ENCODE measurements around the gene HES6. TPM values are rescaled to one million over a fixed set of nuclear protein-coding genes. Genes with fewer than 3 reads are reported as not detected.

The HES6 gene
- total RNA-seq, 1 donor from 2014 or later: 6.1 TPM

DNA sequence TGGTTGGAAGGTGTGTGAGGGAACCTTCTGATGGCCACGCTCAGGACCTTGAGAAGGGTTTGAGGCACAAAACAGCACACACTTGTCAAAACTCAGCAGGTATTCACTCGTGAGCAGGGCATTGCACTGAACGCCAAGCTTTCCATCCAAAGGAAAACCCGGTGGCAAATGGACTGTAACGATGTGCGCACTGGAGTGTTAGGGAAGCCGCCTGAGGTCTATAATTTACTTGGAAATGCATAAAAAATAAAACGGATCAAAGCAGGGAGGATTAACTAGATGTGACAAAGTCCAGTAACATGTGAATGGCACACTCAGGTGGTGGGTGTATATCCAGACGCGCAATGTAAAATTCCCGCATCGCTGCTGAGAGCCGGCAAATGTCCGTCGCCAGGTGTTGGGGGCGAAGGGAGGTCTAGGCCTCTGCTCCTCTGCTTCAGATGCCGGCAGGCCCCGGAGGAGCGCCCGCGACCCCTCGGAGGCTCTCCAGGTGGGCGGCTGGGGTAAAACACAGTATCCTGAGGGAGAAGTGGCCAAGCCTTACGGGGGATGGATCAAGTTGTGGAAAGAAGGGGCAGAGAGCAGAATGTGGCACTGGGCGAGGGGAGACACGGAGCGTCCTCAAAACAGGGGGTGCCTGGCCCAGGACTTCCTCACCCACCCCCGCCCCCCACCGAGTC is 15.3 kb downstream of the HES6 start:
- no peak for DNase-seq (ENCODE audit: low spot score)
- no peak for ATAC-seq
- intact Hi-C loops (cut with DNase I): no loop called here

DNA sequence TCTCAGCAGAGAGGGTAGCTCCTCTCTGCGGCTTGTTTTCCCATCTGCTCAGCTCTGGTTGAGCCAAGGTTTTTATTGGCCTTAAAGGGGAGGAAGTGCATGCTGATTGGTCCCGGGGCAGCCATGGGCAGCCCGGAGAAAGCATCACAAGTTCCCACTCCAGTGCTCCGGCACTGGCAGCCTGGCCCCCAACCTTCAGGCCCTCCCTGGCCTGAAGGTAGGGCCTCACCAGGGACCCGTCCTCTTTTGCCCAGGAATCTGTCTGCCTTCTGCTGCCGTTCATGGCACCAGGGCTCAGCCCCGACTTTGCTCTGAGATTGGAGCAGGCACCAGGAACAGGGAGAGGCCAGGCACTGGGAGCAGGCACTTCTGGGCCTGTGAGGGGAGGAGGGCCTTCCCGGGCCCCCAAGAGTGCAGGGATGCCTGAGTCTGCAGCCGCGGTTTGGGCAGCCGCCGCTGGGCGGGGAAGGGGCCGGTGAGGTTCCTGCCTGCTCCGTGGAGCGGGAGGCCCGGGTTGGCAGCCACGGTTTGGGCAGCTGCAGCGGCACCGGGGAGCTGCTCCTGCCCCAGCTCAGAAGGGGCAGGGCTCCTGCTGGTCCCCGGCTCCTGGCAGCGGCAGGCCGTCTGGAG is 18.8 kb downstream of the HES6 start:
- DNase-seq (ENCODE audit: low spot score): no peak
- intact Hi-C loops (cut with DNase I): no loop called here

DNA sequence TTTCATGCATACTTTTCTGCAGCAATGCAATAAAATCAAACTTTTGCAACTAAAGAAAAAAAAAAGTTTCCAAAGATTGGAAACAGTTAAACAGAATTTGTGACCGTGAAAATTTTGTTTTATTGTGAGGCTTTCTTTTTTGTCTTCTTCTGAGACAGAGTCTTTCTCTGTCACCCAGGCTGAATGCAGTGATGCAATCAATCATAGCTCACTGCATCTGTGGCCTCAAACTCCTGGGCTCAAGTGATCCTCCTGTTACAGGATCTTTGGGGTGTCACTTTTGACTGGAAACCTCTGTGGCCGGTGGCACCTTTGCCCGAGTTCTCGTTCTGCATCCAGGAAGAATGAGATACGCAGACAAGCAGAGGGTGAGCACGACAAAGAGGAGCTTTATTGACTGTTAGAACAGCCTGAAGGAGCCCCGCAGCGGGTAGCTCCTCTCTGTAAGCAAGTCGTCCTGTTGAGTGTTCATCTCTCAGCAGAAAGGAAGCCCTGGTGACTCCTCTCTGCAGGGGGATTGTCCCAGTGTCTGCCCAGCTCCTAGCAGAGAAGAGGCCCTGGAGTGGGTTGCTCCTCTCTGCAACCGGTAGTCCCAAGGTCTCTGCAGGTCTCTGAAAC is 19.5 kb downstream of the HES6 start:
- peak; percentile 32 for ATAC-seq
- DNase-seq (ENCODE audit: low spot score): no peak
- intact Hi-C loops (cut with DNase I): no loop called here

More for the DNA sequence above, 18.8 kb downstream of the HES6 start:
- peak; percentile 85 for ATAC-seq

DNA sequence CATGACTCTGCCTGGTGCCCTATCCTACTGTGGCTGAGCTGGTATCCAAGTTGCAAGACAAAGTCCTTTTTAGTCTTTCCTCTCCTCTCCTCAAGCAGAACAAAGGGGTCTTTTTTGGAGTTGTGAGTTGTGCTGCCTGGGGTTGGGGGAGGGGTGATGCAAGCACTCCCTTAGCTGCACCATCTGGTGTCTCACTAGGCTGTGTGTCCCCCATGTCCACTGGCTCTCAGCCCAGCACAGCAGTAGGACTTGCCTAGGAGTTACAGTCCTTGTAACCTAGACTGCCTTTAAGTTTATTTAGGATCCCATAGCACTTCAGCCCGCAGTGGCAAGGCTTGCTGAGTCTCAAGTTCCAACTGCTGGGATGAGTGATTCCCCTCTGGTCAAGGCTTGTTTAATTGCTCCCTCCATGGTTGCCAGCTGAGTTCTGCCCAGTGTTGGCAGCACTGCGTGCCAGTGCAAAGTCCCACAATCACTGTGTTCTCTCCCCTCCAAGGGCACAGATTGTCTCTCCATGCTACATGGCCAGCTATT is 23.1 kb downstream of the HES6 start:
- ATAC-seq: peak; percentile 74
- peak; percentile 63 for DNase-seq (ENCODE audit: low spot score)
- intact Hi-C loops (cut with DNase I): no loop called here

DNA sequence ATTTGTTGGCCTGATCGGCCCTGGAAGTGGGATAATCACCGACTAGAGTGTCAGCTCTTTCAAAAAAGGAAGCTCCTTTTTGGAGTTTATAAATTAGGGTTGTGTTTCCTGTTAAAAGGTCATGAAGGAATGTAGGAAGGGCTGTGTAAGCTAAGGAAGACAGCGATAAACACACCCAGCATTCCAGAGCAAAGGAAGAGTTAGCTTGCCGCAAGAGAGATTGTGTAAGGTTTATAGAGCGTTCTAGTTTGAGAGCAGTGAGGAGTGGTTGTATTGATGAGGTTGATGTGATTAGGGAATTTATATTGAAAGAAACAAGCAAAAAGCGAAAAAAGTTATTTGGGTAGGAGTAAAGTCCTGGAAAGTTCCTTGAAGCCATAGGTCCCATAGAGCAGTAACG is 32.8 kb downstream of the HES6 start:
- intact Hi-C loops (cut with DNase I): no loop called here
- ATAC-seq: no peak
- no peak for DNase-seq (ENCODE audit: low spot score)

DNA sequence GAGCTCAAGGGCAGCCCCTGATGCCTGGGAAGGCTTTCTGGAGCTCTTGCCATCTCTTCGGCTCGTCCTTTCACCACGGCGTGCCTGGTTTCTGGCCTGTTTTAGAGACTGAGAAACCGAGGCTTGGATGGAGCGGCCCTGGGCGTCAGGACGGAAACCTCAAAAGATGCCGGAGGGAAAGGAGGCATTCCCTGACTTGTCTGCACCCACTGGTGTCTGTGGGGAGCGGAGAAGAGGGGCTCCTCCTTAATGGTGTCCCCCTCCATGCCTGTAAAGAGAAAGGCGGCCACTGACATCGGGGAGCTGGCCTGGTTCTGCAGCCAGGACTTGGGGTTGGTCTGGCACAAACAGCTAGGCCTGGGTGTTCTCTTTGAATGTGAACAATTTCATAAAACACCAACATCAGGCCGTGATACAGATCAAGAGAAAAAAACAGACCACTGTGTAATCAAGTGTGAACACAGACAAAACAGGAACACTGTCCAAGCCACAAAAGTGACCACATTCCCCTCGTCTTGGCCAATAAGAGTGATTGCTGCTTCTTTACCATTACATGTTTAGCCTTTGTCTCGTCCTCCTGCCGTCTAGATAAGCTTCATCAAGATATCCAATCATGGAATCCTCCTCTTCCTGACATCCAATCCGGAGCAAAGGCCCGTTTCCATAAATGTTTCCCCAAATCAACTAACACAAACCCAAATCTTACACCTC is 35.7 kb downstream of the HES6 start:
- intact Hi-C loops (cut with DNase I): no loop called here
- no peak for DNase-seq (ENCODE audit: low spot score)
- ATAC-seq: peak; percentile 38

DNA sequence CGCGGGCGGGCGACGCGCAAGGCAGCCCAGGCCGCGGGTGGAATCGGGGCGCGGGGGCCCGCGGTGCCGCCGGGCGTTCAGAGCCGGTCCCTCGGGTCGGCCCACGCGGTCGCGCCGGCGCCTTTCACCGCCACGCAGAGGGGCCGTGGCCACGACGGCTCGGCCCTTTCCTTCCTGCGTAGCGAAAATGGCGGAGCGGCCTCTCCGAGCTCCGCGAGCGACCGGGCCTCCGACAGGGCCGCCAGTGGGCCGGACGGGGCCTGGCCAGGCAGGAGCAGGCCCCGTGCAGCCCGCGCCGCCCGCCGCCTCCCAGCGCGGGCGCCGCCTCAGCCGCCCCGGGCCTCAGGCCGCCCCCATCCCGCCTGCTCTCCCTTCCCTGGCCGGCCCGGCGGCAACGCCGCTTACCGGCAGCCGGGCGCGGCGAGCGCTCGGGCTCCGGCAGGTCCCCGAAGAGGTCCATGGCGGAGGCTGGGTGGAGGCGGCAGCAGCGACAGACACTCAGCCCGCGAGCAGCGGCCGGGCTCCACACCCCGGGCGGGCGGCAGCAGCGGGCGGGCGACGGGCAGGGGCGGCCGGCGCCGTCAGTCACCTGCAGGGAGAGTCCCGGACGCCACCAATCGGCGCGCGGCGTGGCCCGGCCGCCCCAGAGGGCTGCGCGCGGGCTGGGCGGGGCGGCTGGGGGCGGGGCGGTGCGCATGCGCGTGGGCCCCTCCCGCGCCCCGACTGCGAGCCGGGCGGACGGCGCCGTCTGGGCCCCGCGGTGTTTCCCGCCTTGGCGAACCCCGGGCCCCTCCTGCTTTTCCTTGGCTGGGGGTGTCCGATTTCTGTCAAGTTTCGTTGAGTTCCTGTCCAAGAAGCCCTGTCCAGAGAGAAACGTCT is 36.5 kb downstream of the HES6 start, which contains the start of gene ILKAP:
Gene ILKAP (minus strand): TSS at position 602 of the 879 bp plus-strand sequence. CDS start 142 bp downstream, at position 460.
- intact Hi-C loops (cut with DNase I): no loop called here
- ATAC-seq: peak; percentile 98
- DNase-seq (ENCODE audit: low spot score): peak; percentile 92

DNA sequence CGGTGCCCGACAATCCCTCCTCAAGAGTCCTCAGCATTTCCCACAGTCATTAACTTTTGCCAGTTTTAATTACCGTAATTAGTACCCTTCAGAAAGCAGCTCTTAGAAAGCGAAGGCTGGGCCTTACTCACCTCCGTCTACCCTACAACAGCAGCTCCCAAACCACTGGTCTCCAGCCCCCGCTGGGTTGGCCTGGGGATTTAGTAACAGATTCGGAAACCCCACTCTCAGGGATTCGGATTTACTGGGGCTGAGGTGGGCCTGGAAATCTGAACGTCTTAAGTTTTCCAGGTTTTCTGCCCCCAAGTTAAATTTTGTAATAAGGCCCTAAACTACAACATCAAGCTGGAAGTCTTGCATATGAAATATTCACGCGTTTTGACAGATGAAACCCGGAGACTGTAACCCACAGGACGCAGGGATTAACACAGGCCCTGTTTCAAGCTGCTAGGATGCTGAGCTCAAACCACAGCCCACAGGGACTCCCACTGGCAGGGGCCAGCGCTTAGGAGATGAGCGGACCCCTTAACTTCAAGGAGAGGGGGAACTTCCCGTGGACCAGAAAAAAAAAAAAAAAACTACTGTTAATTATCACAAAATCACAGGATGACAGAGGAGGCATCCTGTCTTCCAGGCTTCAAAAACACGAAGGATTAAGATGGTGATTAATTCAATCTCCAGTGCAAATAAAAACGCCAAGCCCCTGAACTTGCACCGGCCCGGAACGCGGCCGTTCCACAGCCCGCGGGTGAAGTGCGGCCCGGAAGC is 37.3 kb downstream of the HES6 start:
- DNase-seq (ENCODE audit: low spot score): no peak
- no peak for ATAC-seq
- intact Hi-C loops (cut with DNase I): no loop called here

DNA sequence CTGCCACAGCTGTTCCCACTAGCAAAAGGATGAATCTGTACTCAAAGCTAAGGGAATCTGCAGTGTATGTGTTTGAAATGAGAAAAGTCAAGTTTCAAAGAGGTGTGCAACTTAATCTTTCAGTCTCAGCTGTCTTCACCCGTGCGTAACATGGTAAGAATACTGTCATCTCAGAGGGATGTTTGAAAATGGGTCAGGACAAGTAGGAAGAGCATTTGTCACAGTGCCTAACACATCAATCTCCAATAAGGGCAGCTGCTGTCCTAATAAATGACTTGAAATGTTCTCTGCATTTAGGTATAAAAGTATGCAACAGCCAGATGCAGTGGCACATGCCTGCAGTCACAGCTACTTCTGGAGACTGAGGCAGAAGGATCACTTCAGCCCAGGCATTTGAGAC is 49.4 kb downstream of the HES6 start:
- intact Hi-C loops (cut with DNase I): no loop called here

More for the DNA sequence above, 49.4 kb downstream of the HES6 start:
- no peak for DNase-seq (ENCODE audit: low spot score)
- ATAC-seq: no peak

Other genes with a start within 250 kb of the HES6 start
- 15.1 TPM for gene SCLY, start 179.0 kb downstream of the HES6 start, total RNA-seq
- not detected for gene ESPNL, start 139.7 kb downstream of the HES6 start, total RNA-seq
- gene KLHL30, start 101.4 kb downstream of the HES6 start, total RNA-seq: 1.1 TPM
- gene ERFE, start 81.1 kb downstream of the HES6 start, total RNA-seq: 0.58 TPM
- gene ILKAP, start 36.3 kb downstream of the HES6 start, total RNA-seq: 61.7 TPM
- gene PER2, start 48.6 kb upstream of the HES6 start, total RNA-seq: 24.7 TPM
- gene TRAF3IP1, start 80.5 kb upstream of the HES6 start, total RNA-seq: 33.4 TPM
- gene ASB1, start 186.9 kb upstream of the HES6 start, total RNA-seq: 38.1 TPM

Data from sciatic nerve (tissue), 2 donors.